HG03354 (cell line): ENCODE results near the gene SURF1.
"Not testable (repeated sequence)": the region's sequence is repeated elsewhere in the genome, so short reads cannot be mapped to it uniquely, and the experiment has no call there.

Experiments
- ATAC-seq: cut with Tn5 transposase; IDR thresholded peaks from one replicate; pipeline ENCODE4 v1.9.1; 2021; ENCODE audit warnings: mild to moderate bottlenecking; ENCODE audit not compliant: unreplicated experiment, poor library complexity, severe bottlenecking

Gene SURF1

GRCh38 chr9:133385452-133385851 lies 29.2 kb upstream of the SURF1 start:
- no peak for ATAC-seq

DNA sequence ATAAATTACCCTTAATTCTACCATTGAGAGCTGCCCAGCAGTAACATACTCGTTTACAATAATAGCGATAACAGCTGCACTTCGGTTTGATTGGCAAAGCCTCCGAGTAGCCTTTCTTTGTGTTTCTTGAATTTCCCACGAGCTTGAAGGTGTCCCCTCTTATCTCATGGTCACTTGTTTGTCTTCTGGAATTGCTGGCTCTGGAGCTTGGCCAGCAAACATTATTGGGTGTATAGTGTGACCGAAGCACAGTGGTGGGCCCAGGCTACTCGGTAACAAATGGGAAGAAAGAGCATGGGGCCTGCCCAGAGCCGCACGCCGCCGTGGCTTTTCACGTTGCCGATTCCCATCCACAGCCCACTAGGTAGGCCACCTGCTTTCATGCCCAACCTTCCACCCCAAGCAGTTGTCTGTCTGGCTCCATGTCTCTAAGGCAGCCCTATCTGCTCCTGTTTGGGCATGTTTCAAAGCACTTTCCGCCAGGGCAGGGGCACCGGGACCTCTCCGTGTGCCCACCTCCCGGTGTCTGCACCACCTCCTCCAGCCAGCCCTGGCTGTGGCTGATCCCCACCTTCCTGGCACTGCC lies 28.5 kb upstream of the SURF1 start:
- no peak for ATAC-seq

DNA sequence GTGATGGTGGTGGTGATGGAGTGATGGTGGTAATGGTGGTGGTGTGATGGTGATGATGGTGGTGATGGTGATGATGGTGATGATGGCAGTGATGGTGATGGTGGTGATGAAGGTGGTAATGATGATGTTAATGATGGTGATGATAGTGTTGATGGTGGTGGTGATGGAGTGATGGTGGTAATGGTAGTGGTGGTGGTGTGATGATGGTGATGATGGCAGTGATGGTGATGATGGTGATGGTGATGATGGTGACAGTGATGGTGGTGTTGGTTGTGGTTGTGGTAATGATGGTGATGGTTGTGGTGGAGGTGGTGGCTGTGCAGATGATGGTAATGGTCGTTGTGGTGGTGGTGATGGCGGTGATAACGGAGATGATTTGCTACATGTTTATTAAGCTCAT lies 27.2 kb upstream of the SURF1 start:
- ATAC-seq = no peak

DNA sequence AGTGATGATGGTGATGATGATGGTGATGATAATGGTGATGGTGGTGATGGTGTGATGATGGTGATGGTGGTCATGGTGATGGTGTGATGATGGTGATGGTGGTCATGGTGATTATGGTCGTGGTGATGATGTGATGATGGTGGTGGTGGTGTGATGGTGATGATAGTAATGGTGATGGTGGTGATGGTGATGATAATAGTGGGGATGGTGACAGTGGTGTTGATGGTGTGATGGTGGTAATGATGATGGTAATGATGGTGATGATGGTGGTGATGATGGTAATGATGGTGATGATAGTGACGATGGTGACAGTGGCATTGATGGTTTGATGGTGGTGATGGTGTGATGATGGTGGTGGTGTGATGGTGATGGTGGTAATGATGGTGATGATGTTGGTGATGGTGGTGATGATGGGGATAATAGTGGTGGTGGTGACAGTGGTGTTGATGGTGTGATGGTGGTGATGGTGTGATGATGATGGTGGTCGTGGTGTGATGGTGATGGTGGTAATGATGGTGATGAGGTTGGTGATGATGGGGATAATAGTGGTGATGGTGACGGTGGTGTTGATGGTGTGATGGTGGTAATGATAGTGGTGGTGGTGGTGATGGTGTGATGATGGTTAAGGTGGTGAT lies 26.3 kb upstream of the SURF1 start:
- ATAC-seq = no peak

DNA sequence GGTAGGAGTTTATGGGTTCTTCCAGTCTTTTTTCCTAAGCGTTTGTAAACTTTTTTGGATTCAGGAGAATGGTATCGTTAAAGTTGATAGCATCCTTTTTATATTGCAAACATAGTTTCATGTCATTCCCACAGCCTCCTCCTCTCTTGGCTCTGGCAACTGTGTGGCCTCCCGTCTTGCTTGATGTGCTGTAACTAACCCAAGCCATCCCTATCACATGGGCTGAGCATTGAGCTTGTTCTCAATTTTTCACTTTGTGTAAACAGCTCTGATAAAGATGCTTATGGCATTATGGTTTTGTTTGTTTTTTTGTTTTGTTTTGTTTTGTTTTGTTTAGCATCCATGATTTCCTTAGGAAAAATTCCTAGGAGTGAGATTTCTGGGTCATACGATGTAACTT lies 24.4 kb upstream of the SURF1 start:
- ATAC-seq = no peak

DNA sequence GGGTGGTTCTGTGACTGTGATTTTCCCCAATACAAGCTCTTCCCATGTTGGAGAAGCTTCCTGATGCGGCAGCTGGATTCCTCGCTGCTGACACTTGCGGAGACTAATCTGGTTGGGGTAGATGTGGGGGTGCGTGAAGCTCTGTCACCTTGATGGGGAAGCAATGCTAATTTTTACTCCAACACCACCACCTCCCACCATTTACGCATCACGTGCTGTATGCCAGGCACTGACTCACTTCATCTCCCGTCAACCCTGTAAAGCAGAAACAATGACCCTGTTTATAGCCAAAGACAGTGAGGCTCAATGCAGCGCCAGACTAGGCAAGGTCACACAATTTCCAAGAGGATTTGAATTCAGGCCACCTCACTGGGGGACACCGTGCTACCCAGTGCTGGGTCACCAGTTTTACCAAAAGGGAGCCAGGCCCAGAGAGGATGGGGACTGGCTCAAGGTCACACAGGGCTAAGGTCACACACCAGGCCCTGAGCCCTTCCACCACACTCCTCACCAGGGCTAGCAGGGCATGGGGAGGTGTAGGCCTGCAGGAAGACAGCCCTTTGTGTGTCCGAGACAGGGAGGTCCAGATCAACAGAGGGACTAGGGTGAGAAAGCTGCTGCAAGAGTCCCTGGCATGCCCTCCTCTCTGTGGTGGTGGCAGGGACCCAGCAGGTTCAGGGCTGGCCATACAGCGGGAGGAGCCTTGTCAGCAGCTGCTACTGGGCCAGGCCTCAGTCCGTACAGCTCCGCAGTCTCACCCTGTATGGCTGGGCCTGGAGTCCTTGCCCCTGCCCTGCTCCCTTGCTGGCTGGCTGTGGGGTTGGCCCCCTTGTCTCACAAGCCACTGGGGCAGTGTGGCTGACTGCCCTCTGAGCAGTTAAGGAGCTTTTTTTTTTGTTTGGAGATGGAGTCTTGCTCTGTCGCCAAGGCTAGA lies 23.1 kb upstream of the SURF1 start:
- ATAC-seq = no peak

DNA sequence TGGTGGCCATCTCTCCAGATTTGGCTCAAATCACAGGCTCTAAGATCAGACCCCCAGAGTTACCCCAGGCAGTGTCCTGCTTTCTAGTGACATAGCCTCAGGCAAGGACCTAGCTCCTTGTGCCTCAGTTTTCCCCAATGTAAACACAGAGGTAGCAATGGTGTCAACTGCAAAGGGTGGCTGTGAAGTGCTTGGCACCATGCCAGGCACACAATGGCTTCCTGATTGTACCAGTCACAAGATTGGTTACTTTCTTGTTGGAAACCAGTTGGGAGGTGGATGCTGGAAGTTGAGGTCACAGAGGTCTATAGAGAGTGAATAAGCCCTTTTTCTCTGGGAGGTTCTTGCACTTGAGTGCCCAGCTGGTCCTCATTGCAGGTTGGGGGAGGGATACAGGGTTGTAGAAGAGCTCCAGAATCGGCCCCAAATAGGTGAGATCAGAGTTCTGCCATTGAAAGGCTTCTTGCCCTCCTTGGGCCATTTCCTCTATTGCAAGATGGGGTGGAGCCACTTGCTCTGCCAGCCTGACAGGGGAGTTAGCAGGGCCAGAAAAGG lies 22.2 kb upstream of the SURF1 start:
- ATAC-seq = no peak

GRCh38 chr9:133377721-133378216 lies 21.5 kb upstream of the SURF1 start:
- no peak for ATAC-seq

DNA sequence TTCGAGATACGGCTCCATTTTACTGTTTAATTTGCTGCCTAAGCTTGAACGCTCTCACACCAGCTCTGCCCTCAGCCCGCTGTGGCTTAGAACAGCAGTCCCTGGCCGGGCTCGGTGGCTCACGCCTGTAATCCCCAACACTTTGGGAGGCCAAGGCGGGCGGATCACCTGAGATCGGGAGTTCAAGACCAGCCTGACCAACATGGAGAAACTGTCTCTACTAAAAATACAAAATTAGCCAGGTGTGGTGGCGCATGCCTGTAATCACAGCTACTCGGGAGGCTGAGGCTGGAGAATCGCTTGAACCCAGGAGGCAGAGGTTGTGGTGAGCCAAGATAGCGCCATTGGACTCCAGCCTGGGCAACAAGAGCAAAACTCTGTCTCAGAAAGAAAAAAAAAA lies 21.0 kb upstream of the SURF1 start:
- ATAC-seq = not testable (repeated sequence)

DNA sequence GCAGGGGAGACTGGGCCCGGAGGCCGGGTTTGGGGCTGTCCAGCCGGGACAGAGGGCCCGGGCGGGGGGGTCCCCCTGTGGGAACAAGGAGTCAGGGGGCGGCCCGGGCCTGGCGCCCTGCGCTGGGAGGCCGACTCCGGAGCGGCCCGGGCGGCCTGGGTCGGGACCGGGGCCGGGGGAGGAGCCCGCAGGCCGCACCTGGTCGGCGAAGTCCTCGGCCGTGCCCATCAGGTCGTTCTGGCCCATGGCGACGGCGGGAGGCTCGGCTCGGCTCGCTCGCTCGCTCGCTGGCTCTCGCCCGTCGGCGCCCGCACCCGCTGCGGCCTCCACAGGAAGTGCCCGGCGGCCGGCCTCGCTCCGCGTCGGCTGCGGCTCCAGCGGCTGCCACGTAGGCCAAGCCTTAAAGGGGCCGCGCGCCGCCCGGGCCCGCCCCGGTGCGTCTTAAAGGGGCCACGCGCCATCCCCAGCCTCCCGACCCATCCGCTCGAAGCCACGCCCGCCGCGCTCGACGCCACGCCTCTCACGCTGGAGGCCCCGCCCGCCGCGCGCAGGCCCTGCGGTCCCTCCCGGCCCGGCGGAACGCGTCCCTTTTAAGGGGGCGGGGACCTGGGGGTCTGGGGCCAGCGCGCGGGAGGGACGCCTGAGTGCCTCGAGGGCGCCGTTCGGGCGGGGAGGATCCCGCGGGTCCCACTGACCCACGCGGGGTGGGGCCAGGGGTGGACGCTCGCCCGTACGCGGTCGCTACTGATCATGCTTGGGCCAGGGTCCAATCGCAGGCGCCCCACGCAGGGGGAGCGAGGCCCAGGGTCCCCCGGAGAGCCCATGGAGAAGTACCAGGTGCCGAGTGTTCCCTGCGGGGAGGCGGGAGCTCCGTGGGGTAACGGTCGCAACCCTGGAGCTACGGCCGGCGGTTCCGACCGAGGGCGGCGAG lies 19.7 kb upstream of the SURF1 start, which contains the start of the genes STKLD1 and SURF4:
STKLD1 (plus strand) TSS at position 643 of the 931 bp plus-strand sequence; CDS start at position 751, 108 bp downstream.
SURF4 (minus strand) TSS at position 337 of the 931 bp plus-strand sequence; CDS start at position 246, 91 bp downstream.
- ATAC-seq = peak; percentile 93

GRCh38 chr9:133375116-133375723 lies 18.9 kb upstream of the SURF1 start:
- peak; percentile 20 for ATAC-seq

DNA sequence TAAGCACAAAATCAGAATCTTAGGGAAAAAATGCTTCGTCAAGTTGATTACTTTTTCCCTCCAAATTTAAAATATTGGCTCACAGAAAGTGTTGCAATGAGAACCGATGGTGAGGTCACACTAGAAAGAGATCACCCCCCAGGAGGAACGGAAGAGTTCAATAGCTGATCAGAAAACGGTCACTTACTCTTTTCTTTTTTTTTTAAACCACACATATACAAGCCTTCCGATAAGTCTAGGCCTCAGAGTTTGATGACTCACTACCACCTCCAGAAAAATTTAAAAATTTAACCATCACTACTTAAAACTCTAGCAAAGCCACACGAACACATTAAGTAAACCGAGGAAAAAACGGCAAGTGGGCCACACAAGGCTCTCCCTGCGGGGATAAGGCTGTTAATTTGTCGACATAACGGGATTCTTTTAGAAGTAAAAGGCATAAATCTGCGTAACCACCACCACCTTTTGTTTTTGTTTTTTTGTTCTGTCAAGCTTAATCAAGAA lies 18.4 kb upstream of the SURF1 start:
- ATAC-seq = no peak

GRCh38 chr9:133372144-133372543 lies 15.9 kb upstream of the SURF1 start:
- ATAC-seq = no peak

DNA sequence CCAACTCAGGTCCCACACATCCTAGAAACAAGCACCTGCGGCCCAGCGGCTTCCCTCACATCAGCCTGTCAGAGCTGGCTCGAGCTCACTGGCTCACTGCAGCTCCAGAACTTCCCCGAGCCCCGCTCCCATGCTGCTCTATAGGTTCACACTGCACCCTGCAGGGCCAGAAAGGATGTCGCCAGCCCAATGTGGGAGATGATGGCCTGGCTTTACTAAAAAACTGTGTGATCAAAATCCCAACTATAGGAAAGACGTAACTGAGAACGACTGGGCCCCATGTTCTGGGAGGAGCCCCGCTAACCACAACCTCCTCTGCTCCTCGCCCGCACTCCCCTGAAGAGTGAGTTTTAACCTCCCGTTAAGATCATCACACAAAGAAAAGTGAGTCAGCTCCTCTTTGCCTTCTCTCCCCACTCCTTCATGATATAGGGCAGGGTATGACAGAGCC lies 15.0 kb upstream of the SURF1 start:
- ATAC-seq = no peak

DNA sequence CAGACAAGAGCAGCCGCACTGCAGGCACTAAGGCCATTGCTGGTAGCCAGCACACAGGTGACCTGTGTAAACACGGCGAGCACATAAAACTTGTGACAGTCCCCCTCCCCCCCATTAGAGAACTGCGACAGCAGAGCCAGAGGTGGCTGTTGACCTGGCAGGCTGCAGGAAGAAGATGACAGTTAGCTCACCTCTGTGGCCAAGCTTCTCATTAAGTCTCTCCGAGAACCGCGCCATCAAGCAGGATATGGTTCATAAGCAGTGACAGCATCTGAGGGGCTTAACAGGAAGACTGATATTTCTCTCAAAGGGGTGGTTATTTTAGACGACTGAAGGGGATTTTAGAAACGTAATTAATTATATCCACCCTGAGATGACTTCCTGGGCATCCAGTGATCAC lies 14.4 kb upstream of the SURF1 start:
- ATAC-seq = no peak

GRCh38 chr9:133369933-133370332 lies 13.6 kb upstream of the SURF1 start:
- no peak for ATAC-seq

DNA sequence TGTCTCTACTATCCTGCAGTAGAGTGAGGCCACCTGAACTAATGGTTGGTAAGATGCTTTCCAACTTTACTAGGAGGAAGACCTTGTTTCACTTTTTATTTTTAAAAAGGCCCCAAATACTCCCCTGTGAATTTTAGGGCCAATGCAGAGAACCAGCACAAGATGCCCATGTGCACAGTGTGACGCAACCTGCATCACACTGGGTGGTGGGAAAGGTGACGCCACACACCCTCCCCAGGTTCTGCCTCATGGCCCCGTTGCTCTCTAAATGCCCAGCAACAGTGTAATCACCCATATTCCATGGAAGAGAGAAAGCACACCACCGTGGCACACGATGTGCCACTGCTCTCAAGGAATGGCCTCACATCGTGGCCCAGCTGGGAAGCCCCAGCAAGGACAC lies 13.1 kb upstream of the SURF1 start:
- ATAC-seq = no peak

GRCh38 chr9:133368249-133368881 lies 12.1 kb upstream of the SURF1 start:
- no peak for ATAC-seq
